Chondrocyte (in vitro differentiated cells): ENCODE measurements around the gene NUDCD2. TPM values are rescaled to one million over a fixed set of nuclear protein-coding genes. Genes with fewer than 3 reads are reported as not detected.

ENCODE experiments used
- DNase-seq: peaks from one replicate; pipeline ENCODE4 v3.0.0; 2021; ENCODE audit warnings: mixed read lengths, low spot score
- H3K27ac Mint-ChIP-seq: one replicate; pipeline ENCODE4 v1.8.0; 2021; ENCODE audit warnings: mild to moderate bottlenecking, moderate library complexity, mixed read lengths; ENCODE audit not compliant: unreplicated experiment
- H3K27me3 Mint-ChIP-seq: 2 replicates; pipeline ENCODE4 v1.8.0; 2021; ENCODE audit warnings: low read depth, mixed read lengths
- H3K36me3 Mint-ChIP-seq: 2 replicates; pipeline ENCODE4 v1.8.0; 2021; ENCODE audit warnings: low read depth, mixed read lengths
- H3K4me1 Mint-ChIP-seq: 2 replicates; pipeline ENCODE4 v1.8.0; 2021; ENCODE audit warnings: low read depth, mild to moderate bottlenecking, mixed read lengths
- H3K4me3 Mint-ChIP-seq: one replicate; pipeline ENCODE4 v1.8.0; 2021; ENCODE audit warnings: mild to moderate bottlenecking, moderate library complexity, mixed read lengths; ENCODE audit not compliant: unreplicated experiment
- H3K9me3 Mint-ChIP-seq: 2 replicates; pipeline ENCODE4 v1.8.0; 2021; ENCODE audit warnings: low read depth, mixed read lengths
- CTCF ChIP-seq: fragments of 200-600 bp; sonication (generic); IDR thresholded peaks from 2 replicates; pipeline ENCODE4 v1.5.0; 2021; ENCODE audit warnings: antibody characterized with exemption, mild to moderate bottlenecking, moderate library complexity
- total RNA-seq: library from RNA; stranded (reverse); gene quantifications from 3 replicates; pipeline ENCODE4 v1.2.1, GENCODE V29; 2021

The NUDCD2 gene
- total RNA-seq, 1 donor from 2014 or later: 27.1 TPM

- Mint-ChIP-seq H3K4me1 (no peaks in the 10 kb centered on the region), H3K4me3 (no peak overlapping the region), H3K27ac (no peak overlapping the region), H3K36me3 (peaks cover 2% of the 10 kb centered on the region), H3K27me3 (no peaks in the 10 kb centered on the region), H3K9me3 (no peaks in the 10 kb centered on the region)
- TF ChIP-seq CTCF: peak; percentile 31
- DNase-seq: no peak
Observed at GRCh38 chr5:163489055-163489744, 29.3 kb upstream of the NUDCD2 start.

GRCh38 chr5:163478982-163479271 is 19.0 kb upstream of the NUDCD2 start:
- Mint-ChIP-seq H3K9me3 (no peaks in the 10 kb centered on the region), H3K27ac (no peak overlapping the region), H3K4me1 (peaks cover 4% of the 10 kb centered on the region), H3K36me3 (peaks cover 2% of the 10 kb centered on the region), H3K27me3 (no peaks in the 10 kb centered on the region), H3K4me3 (no peak overlapping the region)
- no peak for TF ChIP-seq CTCF
- no peak for DNase-seq

- no peak for TF ChIP-seq CTCF
- Mint-ChIP-seq H3K36me3 (peaks cover 2% of the 10 kb centered on the region), H3K9me3 (no peaks in the 10 kb centered on the region), H3K4me3 (no peak overlapping the region), H3K27ac (no peak overlapping the region), H3K4me1 (peaks cover 4% of the 10 kb centered on the region), H3K27me3 (no peaks in the 10 kb centered on the region)
- no peak for DNase-seq
Observed at GRCh38 chr5:163478126-163478981, 18.5 kb upstream of the NUDCD2 start.

- Mint-ChIP-seq H3K27me3 (no peaks in the 10 kb centered on the region), H3K36me3 (peaks cover 2% of the 10 kb centered on the region), H3K4me1 (peaks cover 4% of the 10 kb centered on the region), H3K4me3 (no peak overlapping the region), H3K9me3 (no peaks in the 10 kb centered on the region), H3K27ac (no peak overlapping the region)
- no peak for DNase-seq
- TF ChIP-seq CTCF: no peak
Observed at GRCh38 chr5:163475411-163475810, 15.5 kb upstream of the NUDCD2 start.

- TF ChIP-seq CTCF: peak; percentile 81
- Mint-ChIP-seq H3K4me3 (no peak overlapping the region), H3K27me3 (no peaks in the 10 kb centered on the region), H3K36me3 (peaks cover 2% of the 10 kb centered on the region), H3K4me1 (peaks cover 4% of the 10 kb centered on the region), H3K9me3 (no peaks in the 10 kb centered on the region), H3K27ac (no peak overlapping the region)
- DNase-seq: no peak
Observed at GRCh38 chr5:163473635-163474243, 13.8 kb upstream of the NUDCD2 start.
